Eye (tissue), 1 donor: Measurements from ENCODE around the gene SLAIN2.
"Not testable (repeated sequence)": the region's sequence is repeated elsewhere in the genome, so short reads cannot be mapped to it uniquely, and the experiment has no call there.

Experiments
- DNase-seq: peaks from one replicate; pipeline ENCODE4 v3.0.0-alpha.2; 2015

Gene SLAIN2

GRCh38 chr4:48370260-48371134 is 29.2 kb downstream of the SLAIN2 start:
- no peak for DNase-seq

DNA sequence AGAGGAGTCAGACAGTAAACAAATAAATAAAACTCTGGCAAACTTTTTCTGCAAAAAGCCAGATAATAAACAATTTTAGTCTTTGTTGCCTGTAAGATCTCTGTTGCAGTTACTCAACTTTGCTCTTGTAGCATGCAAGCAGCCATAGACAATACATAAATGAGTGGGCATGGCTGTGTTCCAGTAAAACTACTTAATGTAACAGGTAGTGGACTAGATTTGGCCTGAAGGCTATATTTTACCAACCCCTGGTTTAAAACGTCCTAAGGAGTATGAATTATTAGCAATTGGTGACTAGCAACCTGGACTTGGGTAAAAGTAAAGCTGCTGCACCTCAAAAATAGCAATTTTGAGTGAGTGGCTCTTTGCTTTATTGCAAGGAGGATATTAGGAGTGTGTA is 30.9 kb downstream of the SLAIN2 start:
- no peak for DNase-seq

DNA sequence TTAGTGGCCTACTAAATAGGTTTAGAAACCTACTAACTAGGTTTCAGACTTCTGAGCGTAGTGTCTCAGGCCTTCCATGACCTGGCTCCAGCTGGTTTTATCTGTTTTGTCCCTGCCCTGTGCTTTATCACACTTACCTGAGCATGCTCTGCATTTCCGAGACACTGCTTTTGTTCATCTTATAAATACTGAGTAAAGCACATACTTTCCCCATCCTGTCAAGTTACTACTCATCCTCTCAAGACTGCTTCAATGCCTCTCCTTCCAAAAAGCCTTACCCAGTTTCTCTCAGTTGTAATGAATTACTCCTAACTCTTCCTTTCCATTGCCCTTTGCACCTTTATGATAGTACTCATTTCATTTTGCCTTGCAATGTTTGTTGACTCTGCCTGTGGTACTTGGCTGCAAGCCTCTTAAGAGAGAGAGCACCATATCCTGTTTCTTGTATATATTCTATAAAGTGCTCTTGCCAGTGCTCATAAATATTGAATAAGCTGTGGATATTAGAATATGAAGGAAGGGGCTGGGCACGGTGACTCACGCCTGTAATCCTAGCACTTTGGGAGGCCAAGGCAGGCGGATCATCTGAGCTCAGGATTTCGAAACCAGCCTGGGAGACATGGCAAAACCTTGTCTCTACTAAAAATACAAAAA is 34.4 kb downstream of the SLAIN2 start:
- DNase-seq: peak; percentile 7

GRCh38 chr4:48379587-48380180 is 38.4 kb downstream of the SLAIN2 start:
- no peak for DNase-seq

DNA sequence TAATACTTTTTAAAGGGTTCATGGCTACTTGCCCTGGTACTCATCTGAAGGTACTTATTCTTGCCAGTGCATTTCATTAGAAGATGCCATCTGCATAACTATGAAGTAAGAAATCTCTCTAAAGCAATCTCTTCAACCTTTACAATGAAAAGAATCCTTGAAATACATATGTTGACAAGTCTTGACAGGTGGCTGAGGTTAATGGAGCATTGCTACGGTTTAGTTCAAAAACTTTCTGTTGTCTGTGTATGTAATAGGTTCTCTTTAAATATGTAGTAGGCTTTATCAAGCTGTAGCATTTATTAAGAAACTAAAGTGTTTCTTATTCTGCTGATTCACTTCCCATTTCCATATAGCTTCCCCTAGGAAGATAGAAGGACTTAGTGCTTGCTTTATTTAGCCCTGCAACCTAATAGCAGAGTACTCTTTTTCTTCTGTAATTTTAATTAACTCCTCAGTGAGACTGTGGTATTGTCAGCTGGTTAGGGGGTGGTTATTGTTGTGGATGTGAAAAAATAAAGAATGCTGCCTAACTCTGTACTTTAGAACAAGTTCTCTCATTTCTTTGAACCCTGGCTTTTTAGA is 39.3 kb downstream of the SLAIN2 start:
- DNase-seq: peak; percentile 3

DNA sequence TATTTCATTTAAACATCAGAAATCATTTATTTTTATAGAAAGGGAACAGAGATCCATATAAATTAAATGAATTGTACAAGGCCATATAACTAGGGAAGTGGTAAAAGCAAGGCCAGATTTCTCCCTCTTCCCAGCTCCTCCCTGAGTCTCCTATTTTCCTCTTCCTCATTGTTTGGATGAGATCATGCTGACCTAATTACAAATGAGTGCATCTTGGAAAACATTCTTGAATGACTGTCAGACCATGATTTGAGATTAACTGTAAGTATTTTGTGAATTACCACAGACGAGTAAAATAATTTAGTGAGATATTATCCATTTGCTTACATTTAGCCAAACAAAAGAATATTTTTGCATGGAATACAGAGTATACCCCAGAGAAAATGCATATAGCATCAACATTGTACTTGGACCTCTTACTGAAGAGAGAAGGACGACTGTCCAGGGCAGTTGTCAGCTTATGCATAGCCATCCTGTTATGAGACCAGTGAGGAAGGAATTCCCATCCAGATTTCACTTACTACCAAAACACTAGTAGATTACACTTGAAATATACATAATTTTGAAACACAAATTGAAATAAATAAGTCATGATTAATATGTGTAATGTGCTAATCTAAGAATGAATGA is 47.3 kb downstream of the SLAIN2 start:
- peak; percentile 71 for DNase-seq

GRCh38 chr4:48396043-48396442 is 54.7 kb downstream of the SLAIN2 start:
- no peak for DNase-seq

- no peak for DNase-seq
Measured at GRCh38 chr4:48400416-48400815, 59.1 kb downstream of the SLAIN2 start.

DNA sequence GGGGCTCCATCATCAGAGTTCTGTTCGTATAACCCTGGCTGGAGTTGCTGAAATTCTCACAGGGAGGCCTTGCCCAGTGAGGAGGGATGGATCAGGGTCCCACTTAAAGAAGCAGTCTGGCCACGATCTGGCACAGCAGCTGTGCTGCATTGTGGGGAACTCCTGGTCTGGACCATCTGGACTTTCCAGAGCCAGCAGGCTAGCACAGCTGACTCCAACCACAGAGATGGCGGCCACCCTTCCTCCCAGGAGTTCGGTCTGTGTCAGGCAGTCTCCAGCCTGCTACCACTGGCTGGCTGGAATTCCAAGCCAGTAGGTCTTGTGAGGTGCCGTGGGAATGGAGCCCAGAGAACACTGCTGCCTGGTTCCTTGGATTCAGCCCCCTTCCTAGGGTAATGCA is 62.0 kb downstream of the SLAIN2 start:
- DNase-seq: no peak

DNA sequence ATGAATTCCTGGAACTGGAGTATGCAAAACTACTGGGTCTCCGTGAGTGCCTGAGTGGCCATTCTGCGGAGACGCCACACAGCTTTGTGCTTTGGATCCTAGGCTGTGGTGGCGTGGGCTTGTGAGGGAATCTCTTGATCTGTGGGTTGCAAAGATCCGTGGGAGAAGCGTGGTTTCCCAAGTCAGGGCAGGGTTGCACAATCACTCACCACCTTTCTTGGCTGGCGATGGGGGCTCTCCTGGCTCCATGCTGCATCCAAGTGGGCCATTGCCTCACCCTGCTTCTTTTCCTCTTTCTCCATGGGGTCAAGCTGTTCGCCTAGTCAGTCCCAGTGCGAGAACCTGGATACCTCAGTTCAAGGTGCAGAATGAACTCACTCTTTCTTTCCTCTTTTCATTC is 62.5 kb downstream of the SLAIN2 start:
- no peak for DNase-seq

- DNase-seq: no peak
Measured at GRCh38 chr4:48405924-48406323, 64.6 kb downstream of the SLAIN2 start.

DNA sequence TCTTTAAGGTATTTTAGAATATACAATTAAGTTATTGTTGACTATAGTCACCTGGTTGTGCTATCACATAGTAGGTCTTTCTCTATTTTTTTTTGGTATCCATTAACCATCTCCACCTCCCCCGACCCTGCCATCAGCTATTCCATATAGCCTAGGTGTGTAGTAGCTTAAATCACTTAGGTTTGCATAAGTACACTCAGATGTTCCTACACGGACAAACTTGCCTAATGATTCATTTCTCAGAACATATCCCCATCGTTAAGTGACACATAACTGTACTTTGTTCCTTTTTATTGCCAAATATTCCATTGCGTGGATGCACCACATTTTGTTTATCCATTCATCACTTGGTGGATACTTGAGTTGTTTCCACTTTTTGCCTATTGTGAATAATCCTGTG is 67.9 kb downstream of the SLAIN2 start:
- DNase-seq: no peak

DNA sequence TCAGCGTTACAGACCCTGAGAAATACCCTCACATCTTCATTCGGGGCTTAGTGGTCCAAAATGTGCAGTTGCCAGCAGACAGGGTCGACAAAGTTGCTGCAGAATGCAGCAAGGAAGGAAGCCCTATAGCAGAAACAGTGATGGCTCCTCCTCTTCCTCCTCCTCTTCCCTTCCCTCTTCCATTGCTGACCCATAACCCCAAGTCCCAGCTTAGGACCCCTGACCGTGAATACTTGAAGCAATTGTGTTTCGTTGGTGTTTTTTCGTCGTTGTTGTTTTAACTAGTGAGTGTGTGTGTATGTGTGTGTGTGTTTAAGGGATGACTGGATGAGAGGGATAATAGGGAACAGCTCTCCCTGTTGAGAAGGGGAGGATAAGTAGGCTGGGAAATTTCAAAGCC is 69.5 kb downstream of the SLAIN2 start:
- DNase-seq: no peak

DNA sequence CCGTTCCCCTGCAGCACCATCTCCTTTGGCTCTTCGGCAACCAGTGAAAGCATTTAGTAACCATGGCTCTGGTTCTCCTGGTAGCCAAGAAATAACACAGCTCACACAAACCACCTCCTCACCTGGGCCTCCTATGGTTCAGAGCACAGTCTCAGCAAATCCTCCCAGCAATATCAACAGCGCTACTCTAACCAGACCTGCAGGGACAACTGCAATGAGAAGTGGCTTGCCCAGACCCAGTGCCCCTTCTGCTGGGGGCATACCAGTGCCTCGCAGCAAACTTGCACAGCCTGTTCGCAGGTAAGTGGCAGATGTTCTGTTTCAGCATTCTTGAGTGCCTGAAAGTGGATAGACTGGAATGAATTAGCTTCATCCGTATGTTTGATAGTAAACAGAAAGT is 78.8 kb downstream of the SLAIN2 start:
- no peak for DNase-seq

- no peak for DNase-seq
Measured at GRCh38 chr4:48421101-48421500, 79.8 kb downstream of the SLAIN2 start.

GRCh38 chr4:48428926-48429325 is 87.6 kb downstream of the SLAIN2 start:
- no peak for DNase-seq

- no peak for DNase-seq
Measured at GRCh38 chr4:48429709-48430474, 88.6 kb downstream of the SLAIN2 start.

DNA sequence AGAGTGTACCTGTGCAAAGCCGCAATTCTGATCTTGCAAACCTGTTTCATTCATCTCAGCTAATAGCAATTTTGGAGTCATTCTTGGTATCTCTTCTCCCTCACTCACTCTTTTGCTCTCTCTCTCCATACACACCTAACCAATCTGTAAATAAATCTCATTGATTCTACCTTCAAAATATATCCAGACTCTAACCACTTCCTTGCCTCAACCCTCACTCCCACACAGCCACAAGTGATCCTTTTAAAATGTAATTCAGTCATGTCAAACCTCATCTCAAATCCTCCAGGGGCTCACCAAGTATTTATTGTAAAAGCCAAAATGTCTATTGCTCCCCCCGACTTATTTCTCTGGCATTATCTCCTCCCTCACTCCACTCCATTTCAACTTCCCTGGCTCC is 90.1 kb downstream of the SLAIN2 start:
- DNase-seq: no peak

GRCh38 chr4:48432017-48432416 is 90.7 kb downstream of the SLAIN2 start:
- no peak for DNase-seq

DNA sequence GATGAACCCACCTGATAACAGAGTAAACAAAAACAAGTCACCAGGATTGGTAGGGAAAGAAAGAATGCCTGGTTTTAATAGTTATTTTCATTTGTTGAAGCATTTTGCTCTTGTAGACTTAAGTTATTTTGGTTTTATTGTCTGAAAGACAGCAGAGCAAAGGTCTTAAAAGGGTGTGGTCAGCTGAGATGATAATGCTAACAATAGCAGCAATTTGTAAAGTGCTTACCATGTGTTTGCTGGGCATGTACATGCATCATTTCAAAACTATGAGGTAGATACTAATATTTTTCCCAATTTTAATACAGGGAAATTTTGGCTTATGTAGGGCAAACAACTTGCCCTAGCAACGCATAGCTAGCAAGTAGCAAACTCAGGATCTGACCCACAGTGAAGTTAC is 95.0 kb downstream of the SLAIN2 start:
- no peak for DNase-seq

DNA sequence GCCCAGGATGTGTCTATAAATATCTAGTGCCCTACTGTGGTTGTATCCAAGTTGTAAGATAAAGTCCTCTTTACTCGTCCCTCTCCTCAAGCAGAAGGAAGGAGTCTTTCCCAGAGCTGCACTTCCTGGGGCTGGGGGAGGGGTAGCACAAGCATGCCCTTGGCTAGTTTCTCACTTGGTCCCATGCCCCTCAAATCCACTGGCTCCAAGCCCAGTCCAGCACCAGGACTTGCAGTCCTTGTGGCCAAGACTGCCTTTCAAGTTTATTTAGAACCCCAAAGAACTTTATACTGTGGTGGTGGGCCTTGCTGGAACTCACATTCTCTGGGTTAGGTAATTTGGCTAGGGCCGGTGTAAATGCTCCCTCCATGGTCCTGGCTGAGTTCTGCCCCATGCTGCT is 98.7 kb downstream of the SLAIN2 start:
- no peak for DNase-seq

DNA sequence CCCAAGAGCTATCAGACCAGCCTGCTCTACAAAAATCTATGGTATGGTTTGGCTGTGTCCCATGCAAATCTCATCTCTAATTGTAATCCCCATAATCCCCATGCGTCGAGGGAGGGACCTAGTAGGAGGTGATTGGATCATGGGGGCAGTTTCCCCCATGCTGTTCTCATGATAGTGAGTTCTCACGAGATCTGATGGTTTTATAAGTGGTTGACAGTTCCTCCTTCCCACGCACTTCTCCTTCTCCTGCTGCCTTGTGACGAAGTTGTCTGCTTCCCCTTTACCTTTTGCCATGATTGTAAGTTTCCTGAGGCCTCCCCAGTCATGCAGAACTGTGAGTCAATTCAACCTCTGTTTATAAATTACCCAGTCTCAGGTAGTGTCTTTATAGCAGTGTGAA is 99.6 kb downstream of the SLAIN2 start:
- DNase-seq: not testable (repeated sequence)
